Adipose tissue (tissue), 3 donors: Measurements from ENCODE around the gene PHF24. TPM values are rescaled to one million over a fixed set of nuclear protein-coding genes. Genes with fewer than 3 reads are reported as not detected.
"Not testable (repeated sequence)": the region's sequence is repeated elsewhere in the genome, so short reads cannot be mapped to it uniquely, and the experiment has no call there.

Source experiments
- H3K27ac ChIP-seq: one replicate; pipeline ENCODE4 v1.5.1; 2013; ENCODE audit warnings: low read depth, low read length
- WGBS, 3 donors: extraction: QIAGEN DNeasy Blood & Tissue Kit; methylation state at CpG; one replicate each; pipeline ENCODE4 v1.1.7; 2013; 5-methylcytosine and 5-hydroxymethylcytosine counted together
- polyA plus RNA-seq, 3 donors: library from polyadenylated mRNA; stranded (reverse); fragments of 200-250 nt; gene quantifications; one replicate each; pipeline ENCODE4 v1.2.3, GENCODE V29; 2013
- donor health status: healthy with polysubstance abuse.
- donor health status: Bipolar disorder and iron deficiency.
- donor health status: healthy.

PHF24 gene
- polyA plus RNA-seq, 3 donors = 0.03 to 0.34 (median 0.19) TPM

- 23 to 53% (median 35%) methylated on average over 4 of the region's 4 CpGs for WGBS, 3 donors
- no peak overlapping the region for H3K27ac ChIP-seq
Observed at GRCh38 chr9:34994260-34994899, 36.3 kb downstream of the PHF24 start.

- H3K27ac ChIP-seq = no peak overlapping the region
- WGBS, 3 donors = 55 to 67% (median 66%) methylated on average over 7 of the region's 7 CpGs
Observed at GRCh38 chr9:34994900-34995669, 37.0 kb downstream of the PHF24 start.

- WGBS, 3 donors = 29 to 65% (median 29%) methylated on average over 3 of the region's 3 CpGs
Observed at GRCh38 chr9:34995670-34996060, 37.6 kb downstream of the PHF24 start.

GRCh38 chr9:34996181-34996904 lies 38.3 kb downstream of the PHF24 start:
- WGBS, 3 donors = 96 to 97% (median 96%) methylated on average over 26 of the region's 26 CpGs
- H3K27ac ChIP-seq = no peak overlapping the region

More at GRCh38 chr9:34995670-34996060, 37.6 kb downstream of the PHF24 start:
- H3K27ac ChIP-seq = no peak overlapping the region

- WGBS, 3 donors = 71 to 89% (median 86%) methylated on average over 10 of the region's 10 CpGs
- H3K27ac ChIP-seq = no peak overlapping the region
Observed at GRCh38 chr9:34996905-34997279, 38.8 kb downstream of the PHF24 start.

- no peak overlapping the region for H3K27ac ChIP-seq
Observed at GRCh38 chr9:34997379-34997781, 39.3 kb downstream of the PHF24 start.

DNA sequence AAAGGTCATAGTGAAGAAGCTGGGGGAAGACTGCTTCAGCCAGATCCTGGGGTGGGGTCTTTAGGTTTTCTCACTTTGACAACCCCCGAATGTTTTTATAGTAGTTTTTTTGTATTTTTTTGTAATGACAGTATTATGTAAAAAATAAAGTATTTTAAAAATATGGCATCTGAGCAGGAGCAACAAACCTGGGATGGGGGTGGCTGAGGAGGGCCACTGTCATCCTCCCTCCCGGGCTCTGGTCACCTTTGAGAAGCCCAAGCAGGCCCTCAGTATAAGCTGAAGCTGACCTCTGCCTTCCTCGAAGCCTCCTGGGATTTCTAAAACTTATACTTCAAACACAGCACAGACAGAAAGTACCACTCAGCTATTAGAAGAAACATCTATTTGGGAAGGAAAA lies 40.2 kb downstream of the PHF24 start:
- no peak overlapping the region for H3K27ac ChIP-seq
- 71 to 83% (median 77%) methylated on average over 3 of the region's 3 CpGs for WGBS, 3 donors

- no peak overlapping the region for H3K27ac ChIP-seq
Observed at GRCh38 chr9:34999576-34999975, 41.5 kb downstream of the PHF24 start.

GRCh38 chr9:35000535-35001284 lies 42.6 kb downstream of the PHF24 start:
- WGBS, 3 donors = 91 to 94% (median 92%) methylated on average over 6 of the region's 6 CpGs
- no peak overlapping the region for H3K27ac ChIP-seq

More at GRCh38 chr9:34999576-34999975, 41.5 kb downstream of the PHF24 start:
- WGBS, 3 donors = 96 to 100% (median 97%) methylated on average over 2 of the region's 2 CpGs

DNA sequence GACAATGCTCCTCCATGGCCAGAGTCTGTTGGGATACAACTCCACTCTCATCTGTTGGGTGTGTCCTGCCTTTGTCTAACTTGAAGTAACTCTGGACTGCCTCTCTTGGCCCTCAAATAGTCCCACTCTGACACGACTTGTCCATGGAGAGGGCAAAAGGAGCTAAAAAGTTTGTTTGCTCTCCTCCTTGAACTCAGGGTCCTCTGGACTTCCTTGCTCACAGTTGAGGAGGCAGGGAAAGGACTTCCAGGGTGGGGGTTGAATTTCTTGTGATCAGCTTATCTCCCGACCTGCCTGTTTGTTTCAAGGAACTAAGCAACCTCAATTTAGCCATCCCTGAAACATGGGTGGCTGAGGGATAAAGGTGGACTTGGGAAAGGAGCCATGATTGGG lies 43.2 kb downstream of the PHF24 start:
- 75 to 80% (median 79%) methylated on average over 2 of the region's 2 CpGs for WGBS, 3 donors
- no peak overlapping the region for H3K27ac ChIP-seq

- 94 to 100% (median 95%) methylated on average over 2 of the region's 2 CpGs for WGBS, 3 donors
- H3K27ac ChIP-seq = no peak overlapping the region
Observed at GRCh38 chr9:35001803-35002502, 43.9 kb downstream of the PHF24 start.

DNA sequence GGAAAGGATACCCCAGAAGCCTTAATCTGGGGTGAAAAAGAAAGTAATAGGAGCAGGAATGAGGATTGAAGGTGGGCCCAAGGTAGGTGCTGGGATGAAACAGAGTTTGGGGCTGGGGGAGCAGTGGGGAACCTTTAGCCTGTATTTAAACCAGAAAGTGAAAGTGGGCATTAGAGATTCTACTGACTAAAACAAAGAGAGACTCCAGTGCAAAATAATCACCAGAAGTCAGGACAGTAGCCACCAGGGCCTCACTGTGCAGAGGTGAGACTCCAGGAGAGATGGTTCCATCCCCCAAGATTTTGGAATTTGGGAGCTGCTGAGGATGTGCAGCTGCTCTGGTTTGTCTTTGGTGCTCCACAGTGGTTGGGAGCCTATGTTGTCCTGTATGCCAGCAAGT lies 44.5 kb downstream of the PHF24 start:
- H3K27ac ChIP-seq = no peak overlapping the region

GRCh38 chr9:35004299-35004698 lies 46.2 kb downstream of the PHF24 start:
- H3K27ac ChIP-seq = not testable (repeated sequence)
- WGBS, 3 donors = 89 to 90% (median 89%) methylated on average over 14 of the region's 14 CpGs

GRCh38 chr9:35010351-35010958 lies 52.4 kb downstream of the PHF24 start:
- no peak overlapping the region for H3K27ac ChIP-seq
- WGBS, 3 donors = 92 to 97% (median 96%) methylated on average over 3 of the region's 3 CpGs

- WGBS, 3 donors = 65 to 81% (median 66%) methylated on average over 2 of the region's 2 CpGs
- no peak overlapping the region for H3K27ac ChIP-seq
Observed at GRCh38 chr9:35014517-35014916, 56.4 kb downstream of the PHF24 start.

DNA sequence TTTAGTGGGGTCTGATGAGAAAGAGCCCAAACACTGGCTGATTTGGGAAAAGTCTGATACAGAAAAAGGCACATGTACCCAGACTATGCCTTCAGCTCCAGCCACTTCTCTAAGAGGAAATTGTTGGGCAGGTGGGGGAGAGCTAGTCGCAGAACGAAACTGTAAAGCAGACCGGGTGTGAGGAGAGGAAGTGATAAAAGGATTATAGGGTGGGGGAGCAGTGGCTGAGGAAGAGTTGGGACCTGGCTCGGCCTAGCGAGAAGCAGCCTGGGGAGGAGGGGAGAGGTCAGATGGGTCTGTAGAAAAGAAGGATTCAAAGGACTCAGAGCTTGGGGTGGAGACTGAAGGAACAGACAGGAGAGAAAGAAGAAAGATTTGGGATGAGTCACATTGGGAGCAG lies 65.4 kb downstream of the PHF24 start:
- 43 to 75% (median 59%) methylated on average over 5 of the region's 5 CpGs for WGBS, 3 donors
- H3K27ac ChIP-seq = not testable (repeated sequence)

DNA sequence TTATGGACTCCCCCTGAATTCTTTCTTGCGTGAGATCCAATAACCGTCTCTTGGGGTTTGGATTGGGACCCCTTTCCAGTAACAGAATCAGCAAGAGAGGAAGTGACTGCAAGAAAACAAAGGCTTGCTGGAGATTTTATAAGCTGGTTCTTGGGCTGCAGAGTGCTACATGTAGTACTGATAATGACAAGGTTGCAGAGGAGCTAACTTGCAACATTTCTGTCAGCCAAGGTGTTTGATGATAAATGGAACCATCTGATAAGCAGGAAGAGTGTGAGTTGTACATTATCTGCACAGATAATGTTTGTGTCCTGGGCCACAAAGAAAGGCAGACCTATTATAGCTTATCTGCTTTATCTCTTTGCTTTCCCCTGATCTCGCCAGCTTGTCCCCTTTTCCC lies 68.6 kb downstream of the PHF24 start:
- WGBS, 3 donors = 54 to 77% (median 60%) methylated on average over 3 of the region's 3 CpGs
- H3K27ac ChIP-seq = no peak overlapping the region

DNA sequence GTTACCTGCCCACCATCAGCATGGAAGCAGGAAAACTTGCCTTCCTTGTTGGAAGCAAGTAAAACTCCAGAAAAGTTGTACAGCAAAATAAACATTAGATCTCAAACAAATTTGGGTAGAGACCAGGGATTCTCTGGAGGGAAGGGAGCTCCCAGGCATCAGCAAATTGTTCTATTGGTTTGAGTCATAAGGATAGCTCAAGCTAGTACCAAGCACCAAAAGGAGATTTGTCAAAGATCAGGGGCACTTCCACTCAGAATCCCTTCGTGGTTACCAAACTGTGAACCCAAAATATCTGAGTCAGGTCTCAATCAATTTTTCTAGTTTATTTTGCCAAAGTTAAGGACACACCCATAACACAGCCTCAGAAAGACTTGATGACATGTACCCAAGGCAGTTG lies 69.3 kb downstream of the PHF24 start:
- WGBS, 3 donors = 58 to 75% (median 68%) methylated on average over 1 of the region's 1 CpG
- no peak overlapping the region for H3K27ac ChIP-seq
